A549 (cell line): ENCODE results near the gene PVALEF. TPM values are rescaled to one million over a fixed set of nuclear protein-coding genes. Genes with fewer than 3 reads are reported as not detected.

Experiments
- ATAC-seq, 2 experiments: fragments of 200-7000 bp in 1 of 2; fragments of >200 bp in 1 of 2; cut with Nextera tagmentation in 1 of 2; cut with Tn5 transposase in 1 of 2; 3 replicates each; pipeline versions ENCODE4 v1.8.0 to v1.9.1; 2018 to 2020; ENCODE audit warnings: mild to moderate bottlenecking in 1 of 2, moderate library complexity in 1 of 2
- CTCF ChIA-PET: fragments of 300-600 bp; sonication (Branson Sonifier 250); formaldehyde crosslinking; extraction: SDS; loops from one replicate; lab custom pipeline; 2021; ENCODE audit warnings: antibody characterized with exemption, inconsistent platforms; lab: Yijun Ruan, JAX
- POLR2A ChIA-PET: fragments of 350-600 bp; formaldehyde crosslinking; extraction: SDS; loops from one replicate; lab custom pipeline; 2021; ENCODE audit warnings: antibody characterized with exemption, inconsistent platforms; lab: Yijun Ruan, JAX
- DNase-seq, 2 experiments: peaks; one replicate each; pipeline versions ENCODE4 v3.0.0 to v3.0.0-alpha.2; 2011 to 2016; ENCODE audit warnings: low read depth in 1 of 2, low spot score in 1 of 2
- FAIRE-seq: peaks from 2 replicates; lab custom pipeline; 2011; peaks lifted over from hg19 to GRCh38; lab: Jason Lieb, UNC
- H3K27ac ChIP-seq, 2 experiments: fragments of >200 bp; sonication (Bioruptor Twin); formaldehyde crosslinking; 3 replicates each; pipeline ENCODE4 v1.5.1; 2016 to 2017
- H3K4me1 ChIP-seq: fragments of >200 bp; sonication (Bioruptor Twin); formaldehyde crosslinking; 3 replicates; pipeline ENCODE4 v1.6.1; 2016
- H3K4me2 ChIP-seq: fragments of >200 bp; sonication (Bioruptor Twin); formaldehyde crosslinking; 3 replicates; pipeline ENCODE4 v1.6.1; 2016
- H3K4me3 ChIP-seq: fragments of >200 bp; sonication (Bioruptor Twin); formaldehyde crosslinking; 3 replicates; pipeline ENCODE4 v1.5.1; 2016
- H3K9me3 ChIP-seq: fragments of >200 bp; sonication (Bioruptor Twin); formaldehyde crosslinking; 3 replicates; pipeline ENCODE4 v1.6.1; 2016
- BCL3 ChIP-seq: fragments of >200 bp; sonication (Bioruptor Twin); formaldehyde crosslinking; IDR thresholded peaks from 3 replicates; pipeline ENCODE4 v1.6.1; 2016
- CBX8 ChIP-seq: fragments of 200-600 bp; sonication (generic); IDR thresholded peaks from 2 replicates; pipeline ENCODE4 v1.6.1; 2016
- CHD4 ChIP-seq: fragments of 200-600 bp; sonication (generic); IDR thresholded peaks from 2 replicates; pipeline ENCODE4 v1.6.1; 2016; ENCODE audit warnings: antibody characterized with exemption, mild to moderate bottlenecking, borderline replicate concordance
- FOSL2 ChIP-seq, 2 experiments: fragments of 450-650 bp in 1 of 2; fragments of >200 bp in 1 of 2; sonication (Bioruptor Twin) in 1 of 2; formaldehyde crosslinking; IDR thresholded peaks; 2 replicates each; pipeline versions ENCODE4 v1.5.0 to v1.6.1; 2016 to 2020; ENCODE audit warnings: mild to moderate bottlenecking in 1 of 2, moderate library complexity in 1 of 2
- FOXS1 ChIP-seq: fragments of 250-450 bp; sonication (Bioruptor Pico); IDR thresholded peaks from 2 replicates; pipeline ENCODE4 v1.5.0; 2020; ENCODE audit warnings: mild to moderate bottlenecking, moderate library complexity
- GATA3 ChIP-seq: IDR thresholded peaks from 2 replicates; pipeline ENCODE4 v1.6.1; 2012; ENCODE audit warnings: borderline replicate concordance
- HMGXB4 ChIP-seq: fragments of 250-450 bp; sonication (Bioruptor Pico); IDR thresholded peaks from 2 replicates; pipeline ENCODE4 v1.5.0; 2021; ENCODE audit warnings: mild to moderate bottlenecking, moderate library complexity, borderline replicate concordance
- HOXB5 ChIP-seq: fragments of 250-450 bp; sonication (Bioruptor Pico); IDR thresholded peaks from 2 replicates; pipeline ENCODE4 v1.5.0; 2020; ENCODE audit warnings: mild to moderate bottlenecking, moderate library complexity
- JUNB ChIP-seq: fragments of >200 bp; sonication (Bioruptor Twin); formaldehyde crosslinking; IDR thresholded peaks from 2 replicates; pipeline ENCODE4 v1.6.1; 2016
- MAFK ChIP-seq: fragments of 450-650 bp; IDR thresholded peaks from 2 replicates; pipeline ENCODE4 v1.6.1; 2014; ENCODE audit not compliant: partially characterized antibody
- NPAS2 ChIP-seq: fragments of 250-450 bp; sonication (Bioruptor Pico); IDR thresholded peaks from 2 replicates; pipeline ENCODE4 v1.8.0; 2022; ENCODE audit warnings: mild to moderate bottlenecking, moderate library complexity, borderline replicate concordance
- NR3C1 ChIP-seq: fragments of >200 bp; sonication (Bioruptor Twin); formaldehyde crosslinking; IDR thresholded peaks from 3 replicates; pipeline ENCODE4 v1.6.1; 2017
- PBX3 ChIP-seq: IDR thresholded peaks from 2 replicates; pipeline ENCODE4 v1.6.1; 2012
- RARB ChIP-seq: fragments of 250-450 bp; sonication (Bioruptor Pico); IDR thresholded peaks from 2 replicates; pipeline ENCODE4 v1.8.0; 2021; ENCODE audit warnings: mild to moderate bottlenecking, moderate library complexity
- REST ChIP-seq: fragments of 200-600 bp; sonication (generic); IDR thresholded peaks from 2 replicates; pipeline ENCODE4 v1.6.1; 2016; ENCODE audit warnings: antibody characterized with exemption, mild to moderate bottlenecking, moderate library complexity
- SMC3 ChIP-seq: fragments of >200 bp; sonication (Bioruptor Twin); formaldehyde crosslinking; IDR thresholded peaks from 3 replicates; pipeline ENCODE4 v1.6.1; 2018; ENCODE audit warnings: inconsistent platforms
- USF2 ChIP-seq: fragments of 450-650 bp; IDR thresholded peaks from 2 replicates; pipeline ENCODE4 v1.6.1; 2014; ENCODE audit warnings: antibody characterized with exemption
- ZC3H11A ChIP-seq: fragments of 450-650 bp; IDR thresholded peaks from 2 replicates; pipeline ENCODE4 v1.6.1; 2014; ENCODE audit warnings: antibody characterized with exemption, mild to moderate bottlenecking
- WGBS: methylation state at CpG from one replicate; pipeline ENCODE4 v1.1.6; 2017; ENCODE audit errors: missing lambda C conversion rate; 5-methylcytosine and 5-hydroxymethylcytosine counted together
- polyA plus RNA-seq, 4 experiments: library from polyadenylated mRNA; depleted of rRNA in 3 of 4; stranded (reverse); fragments of >200 nt; fragmentation: RNase III in 1 of 4; extraction: RNeasy Plus Mini Kit Qiagen cat#74134 plus additional on column Dnase treatment in 1 of 4; gene quantifications; 2 replicates in 3 of 4; 3 replicates in 1 of 4; pipeline ENCODE4 v1.2.3, GENCODE V29; 2011 to 2017

PVALEF gene
- polyA plus RNA-seq, 2 of the 4 experiments (the other 2 are of a cell fraction), result not detected

- CTCF ChIA-PET, result interaction anchor here (0.6 to 2.3 kb wide), 14 partner anchors 11 to 173 kb away, joined by 3 to 15 read pairs (median 3); no protein-coding TSS in a partner anchor
- FAIRE-seq (no peak), ATAC-seq (peak; percentile 5 to 11; a peak in 3 of 6 replicates), DNase-seq (no peak)
- WGBS, result 84% methylated on average over 15 of the region's 25 CpGs
- Histone ChIP-seq H3K4me3 (no peak overlapping the region), H3K4me2 (no peak overlapping the region), H3K4me1 (no peaks in the 10 kb centered on the region), H3K27ac (no peak overlapping the region), H3K9me3 (peaks cover 3% of the 10 kb centered on the region; the same call in 1 of the 3 replicates)
- POLR2A ChIA-PET, result no interaction called here
- TF ChIP-seq CHD4, result no peak
Measured at GRCh38 chr17:81178136-81179091, 13.1 kb downstream of the PVALEF start.

- POLR2A ChIA-PET, result no interaction called here
- no peak for FAIRE-seq
- 86% methylated on average over 9 of the region's 9 CpGs for WGBS
Measured at GRCh38 chr17:81179220-81179619, 13.9 kb downstream of the PVALEF start.

GRCh38 chr17:81179861-81180260 is 14.6 kb downstream of the PVALEF start:
- CTCF ChIA-PET, result interaction anchor here (0.8 to 3.1 kb wide), 10 partner anchors 9 to 156 kb away, joined by 3 to 22 read pairs (median 3); no protein-coding TSS in a partner anchor
- no peaks in the 10 kb centered on the region for H3K4me1 ChIP-seq
- FAIRE-seq (no peak), DNase-seq (no peak), ATAC-seq (no peak)
- POLR2A ChIA-PET, result interaction anchor here (0.7 kb wide), 1 partner anchor 59 kb away, joined by 3 read pairs; the partner anchor contains the start of genes NDUFAF8 and TEPSIN
- H3K9me3 ChIP-seq, result peaks cover 3% of the 10 kb centered on the region; the same call in 1 of the 3 replicates
- 61% methylated on average over 9 of the region's 12 CpGs for WGBS
- no peak overlapping the region for H3K4me2 ChIP-seq
- H3K4me3 ChIP-seq, result no peak overlapping the region
- H3K27ac ChIP-seq, result no peak overlapping the region
- TF ChIP-seq NR3C1 (no peak), SMC3 (no peak), NPAS2 (CRISPR knock-in tag) (no peak), HOXB5 (CRISPR knock-in tag) (no peak), RARB (CRISPR knock-in tag) (no peak), JUNB (no peak), HMGXB4 (CRISPR knock-in tag) (no peak), MAFK (no peak), PBX3 (no peak), FOSL2 (IDR thresholded peaks at IDR 0.05) (no peak), FOSL2 (CRISPR knock-in tag; IDR thresholded peaks at IDR 0.05) (no peak), REST (no peak), ZC3H11A (no peak)

More at GRCh38 chr17:81179220-81179619, 13.9 kb downstream of the PVALEF start:
- TF ChIP-seq USF2 (no peak), MAFK (no peak), FOXS1 (no peak), NR3C1 (no peak), BCL3 (no peak), CBX8 (no peak), GATA3 (no peak), SMC3 (no peak)
- Histone ChIP-seq H3K9me3 (peaks cover 3% of the 10 kb centered on the region; the same call in 1 of the 3 replicates), H3K4me2 (no peak overlapping the region), H3K27ac (no peak overlapping the region), H3K4me3 (no peak overlapping the region), H3K4me1 (no peaks in the 10 kb centered on the region)
- ATAC-seq, result peak in 1 of 2 experiments; percentile 31; a peak in 2 of 6 replicates
- DNase-seq, result no peak
- CTCF ChIA-PET, result interaction anchor here (0.6 to 2.3 kb wide), 14 partner anchors 9 to 174 kb away, joined by 3 to 15 read pairs (median 3); no protein-coding TSS in a partner anchor
